ENCODE data around the gene RIN3.
"Not testable (repeated sequence)": the region's sequence is repeated elsewhere in the genome, so short reads cannot be mapped to it uniquely, and the experiment has no call there.

Gene RIN3

DNA sequence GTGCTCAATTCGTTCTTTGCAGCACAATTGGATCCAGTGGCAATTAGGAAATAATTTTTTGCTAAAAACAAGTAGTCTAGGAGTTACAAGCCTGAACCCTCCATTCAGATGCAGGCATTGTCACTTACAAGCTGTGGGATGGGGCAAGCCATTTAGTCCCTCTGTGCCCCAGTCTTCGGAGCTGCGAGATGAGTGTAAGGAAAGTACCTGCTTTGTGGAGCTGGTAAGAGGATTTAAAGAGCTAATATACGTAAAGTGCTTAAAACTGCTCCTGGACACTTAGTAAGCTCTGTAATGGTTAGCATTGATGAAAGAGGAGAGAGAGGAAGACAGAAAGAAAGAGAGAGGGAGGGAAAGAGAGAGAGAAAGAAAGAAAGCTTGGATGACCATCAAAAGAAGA is 122.3 kb downstream of the RIN3 start:
- TF ChIP-seq, protein P1, sequence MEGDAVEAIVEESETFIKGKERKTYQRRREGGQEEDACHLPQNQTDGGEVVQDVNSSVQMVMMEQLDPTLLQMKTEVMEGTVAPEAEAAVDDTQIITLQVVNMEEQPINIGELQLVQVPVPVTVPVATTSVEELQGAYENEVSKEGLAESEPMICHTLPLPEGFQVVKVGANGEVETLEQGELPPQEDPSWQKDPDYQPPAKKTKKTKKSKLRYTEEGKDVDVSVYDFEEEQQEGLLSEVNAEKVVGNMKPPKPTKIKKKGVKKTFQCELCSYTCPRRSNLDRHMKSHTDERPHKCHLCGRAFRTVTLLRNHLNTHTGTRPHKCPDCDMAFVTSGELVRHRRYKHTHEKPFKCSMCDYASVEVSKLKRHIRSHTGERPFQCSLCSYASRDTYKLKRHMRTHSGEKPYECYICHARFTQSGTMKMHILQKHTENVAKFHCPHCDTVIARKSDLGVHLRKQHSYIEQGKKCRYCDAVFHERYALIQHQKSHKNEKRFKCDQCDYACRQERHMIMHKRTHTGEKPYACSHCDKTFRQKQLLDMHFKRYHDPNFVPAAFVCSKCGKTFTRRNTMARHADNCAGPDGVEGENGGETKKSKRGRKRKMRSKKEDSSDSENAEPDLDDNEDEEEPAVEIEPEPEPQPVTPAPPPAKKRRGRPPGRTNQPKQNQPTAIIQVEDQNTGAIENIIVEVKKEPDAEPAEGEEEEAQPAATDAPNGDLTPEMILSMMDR (IDR thresholded peaks at IDR 0.05; ENCODE audit: low read depth, low read length) = no peak
- TF ChIP-seq MYC (IDR thresholded peaks at IDR 0.05; ENCODE audit: low read depth, low read length) (no peak), POLR2A (IDR thresholded peaks at IDR 0.05; ENCODE audit: extremely low read depth, insufficient read length) (no peak)
- TF ChIP-seq, protein P2, sequence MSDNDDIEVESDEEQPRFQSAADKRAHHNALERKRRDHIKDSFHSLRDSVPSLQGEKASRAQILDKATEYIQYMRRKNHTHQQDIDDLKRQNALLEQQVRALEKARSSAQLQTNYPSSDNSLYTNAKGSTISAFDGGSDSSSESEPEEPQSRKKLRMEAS (IDR thresholded peaks at IDR 0.05; ENCODE audit: low read depth, low read length) = no peak

DNA sequence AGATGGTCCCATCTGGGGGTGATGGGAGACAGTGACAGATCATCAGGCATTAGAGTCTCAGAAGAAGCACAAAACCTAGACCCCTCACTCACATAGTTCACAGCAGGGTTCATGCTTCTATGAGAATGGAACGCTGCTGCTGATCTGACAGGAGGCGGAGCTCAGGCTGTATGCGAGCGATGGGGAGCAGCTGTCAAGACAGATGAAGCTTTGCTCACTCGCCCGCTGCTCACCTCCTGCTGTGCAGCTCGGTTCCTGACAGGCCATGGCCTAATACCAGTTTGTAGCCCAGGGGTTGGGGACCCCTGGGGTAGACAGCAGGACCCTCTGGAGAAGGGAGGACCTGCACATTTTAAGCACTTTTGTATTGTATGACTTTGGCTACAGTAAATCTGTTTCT is 123.6 kb downstream of the RIN3 start:
- DNase-seq (ENCODE audit: low read depth) = no peak
- no peak overlapping the region for H3K4me3 ChIP-seq (ENCODE audit: low read depth, low read length)
- TF ChIP-seq, protein P1 (IDR thresholded peaks at IDR 0.05; ENCODE audit: low read depth, low read length) = no peak
- no peak for TF ChIP-seq MYC (IDR thresholded peaks at IDR 0.05; ENCODE audit: low read depth, low read length)
- no peak for TF ChIP-seq POLR2A (IDR thresholded peaks at IDR 0.05; ENCODE audit: extremely low read depth, insufficient read length)
- TF ChIP-seq, protein P2 (IDR thresholded peaks at IDR 0.05; ENCODE audit: low read depth, low read length) = no peak

More for the DNA sequence above, 122.3 kb downstream of the RIN3 start:
- H3K4me3 ChIP-seq (ENCODE audit: low read depth, low read length) = no peak overlapping the region
- no peak for DNase-seq (ENCODE audit: low read depth)

DNA sequence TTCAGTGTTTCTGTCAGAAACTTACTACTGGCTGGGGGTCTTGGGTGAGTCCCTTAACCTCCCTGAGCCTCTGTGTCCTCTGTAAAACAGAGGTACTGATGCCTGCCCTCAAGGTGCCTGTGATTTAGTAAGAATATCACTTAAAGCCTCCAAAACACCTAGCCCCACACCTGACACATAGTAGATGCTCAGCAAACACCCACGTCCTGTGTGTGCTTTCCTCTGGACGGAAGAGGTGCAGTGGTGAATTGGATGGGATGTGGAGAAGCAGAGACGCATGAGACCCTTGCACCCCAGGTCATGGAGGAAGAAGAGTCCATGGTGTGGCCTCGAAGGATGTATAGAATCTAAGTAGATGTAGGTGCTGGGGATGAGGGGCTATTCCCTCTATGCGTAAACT is 124.3 kb downstream of the RIN3 start:
- no peak overlapping the region for H3K4me3 ChIP-seq (ENCODE audit: low read depth, low read length)
- DNase-seq (ENCODE audit: low read depth) = no peak
- TF ChIP-seq, protein P1 (IDR thresholded peaks at IDR 0.05; ENCODE audit: low read depth, low read length) = no peak

DNA sequence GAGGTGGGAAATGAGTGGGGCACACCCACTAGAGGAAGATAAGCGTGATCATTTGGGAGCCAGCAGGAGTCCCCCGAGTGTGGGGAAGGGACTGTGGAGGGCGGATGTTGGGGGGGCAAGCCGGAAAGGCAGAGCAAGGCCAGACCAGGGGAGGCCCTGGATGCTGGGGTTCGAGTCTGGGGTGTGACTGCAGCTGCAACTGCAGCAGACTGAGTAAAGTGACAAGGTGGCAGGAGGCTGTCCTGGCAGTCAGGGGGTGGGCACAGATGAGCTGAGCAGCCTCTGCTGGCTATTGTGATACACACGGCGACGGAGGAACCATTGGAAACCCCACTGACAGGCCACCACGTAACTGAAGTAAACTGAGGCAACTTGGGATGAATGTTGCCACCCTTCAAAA is 124.7 kb downstream of the RIN3 start:
- DNase-seq (ENCODE audit: low read depth) = no peak
- TF ChIP-seq, protein P2 (IDR thresholded peaks at IDR 0.05; ENCODE audit: low read depth, low read length) = no peak
- no peak for TF ChIP-seq MYC (IDR thresholded peaks at IDR 0.05; ENCODE audit: low read depth, low read length)
- H3K4me3 ChIP-seq (ENCODE audit: low read depth, low read length) = no peak overlapping the region

DNA sequence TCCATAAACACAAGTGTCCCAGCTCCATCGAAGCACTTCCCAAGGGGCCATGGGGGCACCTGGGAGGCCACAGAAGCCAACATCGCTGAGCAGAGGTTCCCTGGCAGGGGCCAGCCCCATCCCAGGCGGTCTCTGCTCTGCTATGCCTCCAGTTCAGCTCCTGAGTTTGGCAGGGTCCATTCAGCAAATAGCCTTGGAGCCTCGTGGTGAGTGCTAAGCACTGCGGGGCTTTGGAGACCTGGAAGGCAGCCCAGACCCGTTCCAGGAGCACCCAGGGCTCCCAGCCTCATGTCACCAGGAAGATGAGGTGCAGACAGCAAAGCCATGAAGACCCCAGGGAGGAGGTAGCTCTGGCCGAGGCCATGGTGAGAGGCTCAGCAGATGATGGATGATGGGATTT is 125.3 kb downstream of the RIN3 start:
- no peak for TF ChIP-seq MYC (IDR thresholded peaks at IDR 0.05; ENCODE audit: low read depth, low read length)
- no peak for TF ChIP-seq POLR2A (IDR thresholded peaks at IDR 0.05; ENCODE audit: extremely low read depth, insufficient read length)
- TF ChIP-seq, protein P1 (IDR thresholded peaks at IDR 0.05; ENCODE audit: low read depth, low read length) = no peak
- TF ChIP-seq, protein P2 (IDR thresholded peaks at IDR 0.05; ENCODE audit: low read depth, low read length) = no peak
- DNase-seq (ENCODE audit: low read depth) = no peak
- no peak overlapping the region for H3K4me3 ChIP-seq (ENCODE audit: low read depth, low read length)

DNA sequence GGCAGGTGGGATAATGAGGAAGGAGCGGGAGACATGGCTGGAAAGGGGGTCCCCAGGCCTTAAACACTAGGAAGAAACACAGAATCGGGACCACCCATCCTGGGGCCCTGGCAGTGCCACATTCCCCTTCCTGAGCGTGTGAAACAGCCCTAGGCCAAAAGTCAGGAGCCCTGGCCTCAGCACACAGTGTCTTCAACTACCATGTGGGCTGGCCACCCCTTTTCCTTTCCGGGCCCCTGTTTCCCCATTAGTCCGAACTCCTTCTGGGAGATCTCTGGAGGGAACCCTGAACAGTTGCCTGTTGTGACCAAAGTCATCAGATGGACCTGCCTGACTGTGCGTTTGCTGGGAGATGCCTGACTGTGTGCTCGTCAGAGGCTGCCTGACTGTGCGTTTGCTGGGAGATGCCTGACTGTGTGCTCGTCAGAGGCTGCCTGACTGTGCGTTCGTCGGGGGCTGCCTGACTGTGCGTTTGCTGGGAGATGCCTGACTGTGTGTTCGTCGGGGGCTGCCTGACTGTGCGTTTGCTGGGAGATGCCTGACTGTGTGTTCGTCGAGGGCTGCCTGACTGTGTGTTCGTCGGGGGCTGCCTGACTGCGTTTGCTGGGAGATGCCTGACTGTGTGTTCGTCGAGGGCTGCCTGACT is 126.0 kb downstream of the RIN3 start:
- not testable (repeated sequence) for DNase-seq (ENCODE audit: low read depth); H3K4me3 ChIP-seq (ENCODE audit: low read depth, low read length)

DNA sequence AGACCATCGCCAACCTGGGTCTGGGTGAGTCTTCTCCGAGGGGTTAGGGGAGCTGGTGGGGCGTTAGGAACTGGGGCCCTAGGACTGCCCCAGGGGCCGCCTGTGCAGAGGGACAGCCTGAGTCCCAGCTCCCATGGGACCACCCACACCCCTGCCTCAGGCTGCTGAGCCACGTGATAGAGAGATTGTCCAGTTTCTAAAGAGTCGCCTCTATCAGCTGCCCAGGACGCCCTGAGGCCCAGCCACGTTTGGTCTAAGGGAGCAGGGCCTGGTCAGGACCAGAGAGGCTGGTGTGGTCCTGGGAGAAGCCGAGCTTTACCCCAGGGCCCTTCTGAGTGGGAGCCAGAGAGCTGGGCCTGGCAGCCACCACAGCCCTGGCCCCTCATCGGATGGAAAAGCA is 127.7 kb downstream of the RIN3 start:
- H3K4me3 ChIP-seq (ENCODE audit: low read depth, low read length) = no peak overlapping the region
- no peak for DNase-seq (ENCODE audit: low read depth)
- TF ChIP-seq, protein P2 (IDR thresholded peaks at IDR 0.05; ENCODE audit: low read depth, low read length) = no peak
- no peak for TF ChIP-seq POLR2A (IDR thresholded peaks at IDR 0.05; ENCODE audit: extremely low read depth, insufficient read length)

All from NB4 (cell line).